K562 (cell line): ENCODE results near the gene RNASEH2A. TPM values are rescaled to one million over a fixed set of nuclear protein-coding genes. Genes with fewer than 3 reads are reported as not detected.

Experiments
- ARID1B ChIP-seq: fragments of 450-650 bp; IDR thresholded peaks from 2 replicates; pipeline ENCODE4 v1.6.1; 2016; ENCODE audit warnings: antibody characterized with exemption, mild to moderate bottlenecking, inconsistent platforms
- BRCA1 ChIP-seq, 2 experiments: fragments of 450-650 bp in 1 of 2; sonication (generic) in 1 of 2; formaldehyde crosslinking in 1 of 2; IDR thresholded peaks; 2 replicates each; pipeline versions ENCODE4 v1.5.0 to v1.6.1; 2017 to 2020; ENCODE audit warnings: mild to moderate bottlenecking in 1 of 2, missing genetic modification reagents in 1 of 2
- DDX20 ChIP-seq: fragments of 450-650 bp; IDR thresholded peaks from 2 replicates; pipeline ENCODE4 v1.6.1; 2016; ENCODE audit warnings: missing genetic modification characterization, low read depth, mild to moderate bottlenecking, missing compliant biosample characterization, moderate library complexity
- EGR1 ChIP-seq: fragments of 450-650 bp; conservative IDR thresholded peaks from 2 replicates; pipeline ENCODE4 v1.6.1; 2017; ENCODE audit warnings: mild to moderate bottlenecking
- EP300 ChIP-seq: IDR thresholded peaks from 2 replicates; pipeline ENCODE4 v1.6.1; 2012; ENCODE audit warnings: low read length, improper control_type of control experiment
- ETS2 ChIP-seq: IDR thresholded peaks from 2 replicates; pipeline ENCODE4 v1.6.1; 2016; ENCODE audit warnings: borderline replicate concordance, missing genetic modification characterization, mild to moderate bottlenecking, moderate library complexity, missing compliant biosample characterization; ENCODE audit not compliant: poor library complexity, severe bottlenecking
- HLTF ChIP-seq: fragments of 450-650 bp; IDR thresholded peaks from 2 replicates; pipeline ENCODE4 v1.6.1; 2016
- HNRNPH1 ChIP-seq: fragments of 200-400 bp; formaldehyde crosslinking; optimal IDR thresholded peaks from 2 replicates; pipeline ENCODE3; 2017; ENCODE audit warnings: low read depth, mild to moderate bottlenecking, low read length, moderate library complexity
- HSF4 ChIP-seq: fragments of 250-450 bp; sonication (Bioruptor Pico); IDR thresholded peaks from 2 replicates; pipeline ENCODE4 v2.1.2; 2022; ENCODE audit warnings: mild to moderate bottlenecking, moderate library complexity, borderline replicate concordance
- KAT7 ChIP-seq: sonication (generic); formaldehyde crosslinking; IDR thresholded peaks from 2 replicates; pipeline ENCODE4 v1.8.0; 2022; ENCODE audit warnings: missing genetic modification reagents, mild to moderate bottlenecking, borderline replicate concordance
- MYNN ChIP-seq, 2 experiments: sonication (generic); formaldehyde crosslinking in 1 of 2; IDR thresholded peaks; 2 replicates each; pipeline versions ENCODE4 v1.5.0 to v1.6.1; 2016 to 2020; ENCODE audit warnings: antibody characterized with exemption in 1 of 2, missing genetic modification reagents in 1 of 2
- NFRKB ChIP-seq: fragments of 450-650 bp; IDR thresholded peaks from 2 replicates; pipeline ENCODE4 v1.6.1; 2016; ENCODE audit warnings: low read depth
- POLR2AphosphoS2 ChIP-seq: IDR thresholded peaks from 2 replicates; pipeline ENCODE4 v1.6.1; 2012; ENCODE audit warnings: low read length, improper control_type of control experiment
- POLR3A ChIP-seq: IDR thresholded peaks from 2 replicates; pipeline ENCODE4 v1.6.1; 2011; ENCODE audit warnings: borderline replicate concordance, mild to moderate bottlenecking, moderate library complexity; ENCODE audit not compliant: insufficient read length, insufficient read depth; ENCODE audit errors: extremely low read depth
- PRPF4 ChIP-seq: fragments of 200-400 bp; formaldehyde crosslinking; IDR thresholded peaks from one replicate; pipeline ENCODE4 v1.6.1; 2017; ENCODE audit warnings: low read length, low read depth, mild to moderate bottlenecking; ENCODE audit not compliant: insufficient read depth, poor library complexity, severe bottlenecking
- SIN3A ChIP-seq, 2 experiments: fragments of 150-350 bp in 1 of 2; IDR thresholded peaks; 2 replicates each; pipeline ENCODE4 v1.6.1; 2011 to 2016; ENCODE audit warnings: borderline replicate concordance in 2 of 2, low read depth in 2 of 2, low read length in 2 of 2, mild to moderate bottlenecking in 2 of 2, moderate library complexity in 2 of 2; ENCODE audit not compliant: control insufficient read depth in 1 of 2
- TFAM ChIP-seq: fragments of 250-450 bp; sonication (Bioruptor Pico); conservative IDR thresholded peaks from 2 replicates; pipeline ENCODE4 v1.5.0; 2021; ENCODE audit warnings: mild to moderate bottlenecking, moderate library complexity
- XRCC5 ChIP-seq: fragments of 200-400 bp; formaldehyde crosslinking; IDR thresholded peaks from 2 replicates; pipeline ENCODE4 v1.6.1; 2017; ENCODE audit warnings: low read depth, mild to moderate bottlenecking, low read length
- ZFPM2 ChIP-seq: fragments of 250-450 bp; sonication (Bioruptor Pico); IDR thresholded peaks from 2 replicates; pipeline ENCODE4 v1.5.1; 2022; ENCODE audit warnings: mild to moderate bottlenecking
- ZNF212 ChIP-seq: fragments of 450-650 bp; formaldehyde crosslinking; IDR thresholded peaks from 2 replicates; pipeline ENCODE4 v1.4.0; 2020; ENCODE audit warnings: mild to moderate bottlenecking
- ZNF263 ChIP-seq: sonication (generic); formaldehyde crosslinking; IDR thresholded peaks from 2 replicates; pipeline ENCODE4 v1.8.0; 2022; ENCODE audit warnings: mild to moderate bottlenecking, missing genetic modification reagents, borderline replicate concordance
- ZNF324 ChIP-seq: fragments of 250-450 bp; sonication (Bioruptor Pico); IDR thresholded peaks from 2 replicates; pipeline ENCODE4 v1.4.0; 2020; ENCODE audit warnings: mild to moderate bottlenecking
- ZNF408 ChIP-seq: fragments of 250-450 bp; sonication (Bioruptor Pico); IDR thresholded peaks from 2 replicates; pipeline ENCODE4 v1.4.0; 2020; ENCODE audit warnings: low read depth, mild to moderate bottlenecking, moderate library complexity
- polyA plus RNA-seq, 8 experiments: library from polyadenylated mRNA; depleted of rRNA in 4 of 8; stranded (reverse) in 5 of 8; unstranded in 3 of 8; fragments of >200 nt; fragmentation: Nextera tagmentation in 2 of 8; fragmentation: Illumina TruSeq in 1 of 8; extraction: Ambion mirVana in 2 of 8; extraction: Trizol in 1 of 8; gene quantifications; 2 replicates each; pipeline versions ENCODE4 v1.2.1 to v1.2.3, GENCODE V29; 2011 to 2014; ENCODE audit warnings: inconsistent platforms in 1 of 8, missing spikeins in 1 of 8
- total RNA-seq, 7 experiments: library from RNA; depleted of rRNA in 6 of 7; stranded (reverse); fragments of >200 nt in 6 of 7; fragmentation: Illumina TruSeq in 2 of 7; extraction: Trizol in 2 of 7; gene quantifications; 2 replicates each; pipeline versions ENCODE4 v1.2.1 to v1.2.3, GENCODE V29; 2011 to 2021; ENCODE audit warnings: low replicate concordance in 1 of 7
- TF ChIP-seq, protein P1 (sequence below): fragments of 450-650 bp; IDR thresholded peaks from one replicate; pipeline ENCODE4 v1.6.1; 2018; ENCODE audit warnings: mild to moderate bottlenecking, moderate library complexity; ENCODE audit not compliant: partially characterized antibody
- TF ChIP-seq, protein P2 (sequence below): fragments of 450-650 bp; formaldehyde crosslinking; IDR thresholded peaks from 2 replicates; pipeline ENCODE4 v1.4.0; 2020; ENCODE audit warnings: mild to moderate bottlenecking, moderate library complexity
- TF ChIP-seq, protein P3 (sequence below): fragments of 250-450 bp; sonication (Bioruptor Pico); IDR thresholded peaks from 2 replicates; pipeline ENCODE4 v1.5.0; 2021

RNASEH2A gene
- total and polyA plus RNA-seq, 9 of the 15 experiments (the other 6 are each of a cell fraction or from before 2014, with no cell fraction given) = 22.3 to 78.0 (median 61.7) TPM

DNA sequence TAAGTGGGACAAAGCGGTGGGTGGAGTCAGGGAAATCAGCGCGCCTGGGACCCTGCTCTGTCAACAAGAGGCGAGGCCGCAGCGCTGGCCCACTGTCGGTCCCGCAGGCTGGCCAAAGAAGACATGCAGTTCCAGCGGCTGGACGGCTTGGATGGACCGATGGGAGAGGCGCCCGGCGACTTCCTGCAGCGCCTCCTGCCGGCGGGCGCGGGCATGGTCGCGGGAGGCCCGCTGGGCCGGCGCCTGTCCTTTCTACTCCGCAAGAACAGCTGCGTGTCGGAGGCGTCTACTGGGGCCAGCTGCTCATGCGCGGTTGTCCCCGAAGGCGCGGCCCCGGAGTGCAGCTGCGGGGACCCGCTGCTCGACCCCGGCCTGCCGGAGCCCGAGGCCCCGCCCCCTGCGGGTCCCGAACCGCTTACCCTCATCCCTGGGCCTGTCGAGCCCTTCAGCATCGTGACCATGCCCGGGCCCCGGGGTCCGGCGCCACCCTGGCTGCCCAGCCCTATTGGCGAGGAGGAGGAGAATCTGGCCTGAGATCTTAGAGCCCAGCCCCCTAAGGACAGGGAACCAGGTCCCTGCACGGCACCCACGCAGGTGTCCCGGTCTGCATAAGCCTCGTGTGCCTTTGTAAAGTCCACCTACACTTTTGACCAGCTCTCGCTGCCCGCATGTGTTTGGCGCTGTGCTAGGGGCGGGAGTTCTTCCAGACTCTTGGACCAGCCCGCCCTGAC, 48.7 kb upstream of the RNASEH2A start (continued):
- no peak for TF ChIP-seq NFRKB
- TF ChIP-seq MYNN (IDR thresholded peaks at IDR 0.05) = no peak
- no peak for TF ChIP-seq MYNN (CRISPR knock-in tag; IDR thresholded peaks at IDR 0.05)
- no peak for TF ChIP-seq ZNF212 (CRISPR knock-in tag)
- TF ChIP-seq BRCA1 (IDR thresholded peaks at IDR 0.05) = no peak
- no peak for TF ChIP-seq BRCA1 (CRISPR knock-in tag; IDR thresholded peaks at IDR 0.05)
- peak; percentile 76; the same call in 1 of the 2 replicates for TF ChIP-seq XRCC5
- TF ChIP-seq EP300 = peak; percentile 9; the same call in 1 of the 2 replicates
- no peak for TF ChIP-seq TFAM
- TF ChIP-seq ZNF408 (CRISPR knock-in tag) = no peak
- TF ChIP-seq HLTF = no peak
- TF ChIP-seq POLR3A = no peak
- TF ChIP-seq PRPF4 = no peak
- no peak for TF ChIP-seq HSF4 (CRISPR knock-in tag)
- TF ChIP-seq ZFPM2 (CRISPR knock-in tag) = no peak
- no peak for TF ChIP-seq HNRNPH1
- TF ChIP-seq ZNF263 (CRISPR knock-in tag) = no peak
- TF ChIP-seq ARID1B = no peak
- 0 out of 2 replicates have a peak, but pooled peaks have one; percentile 3 for TF ChIP-seq EGR1
- TF ChIP-seq, protein P1, sequence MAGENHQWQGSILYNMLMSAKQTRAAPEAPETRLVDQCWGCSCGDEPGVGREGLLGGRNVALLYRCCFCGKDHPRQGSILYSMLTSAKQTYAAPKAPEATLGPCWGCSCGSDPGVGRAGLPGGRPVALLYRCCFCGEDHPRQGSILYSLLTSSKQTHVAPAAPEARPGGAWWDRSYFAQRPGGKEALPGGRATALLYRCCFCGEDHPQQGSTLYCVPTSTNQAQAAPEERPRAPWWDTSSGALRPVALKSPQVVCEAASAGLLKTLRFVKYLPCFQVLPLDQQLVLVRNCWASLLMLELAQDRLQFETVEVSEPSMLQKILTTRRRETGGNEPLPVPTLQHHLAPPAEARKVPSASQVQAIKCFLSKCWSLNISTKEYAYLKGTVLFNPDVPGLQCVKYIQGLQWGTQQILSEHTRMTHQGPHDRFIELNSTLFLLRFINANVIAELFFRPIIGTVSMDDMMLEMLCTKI = no peak
- TF ChIP-seq POLR2AphosphoS2 = no peak
- TF ChIP-seq, protein P2, sequence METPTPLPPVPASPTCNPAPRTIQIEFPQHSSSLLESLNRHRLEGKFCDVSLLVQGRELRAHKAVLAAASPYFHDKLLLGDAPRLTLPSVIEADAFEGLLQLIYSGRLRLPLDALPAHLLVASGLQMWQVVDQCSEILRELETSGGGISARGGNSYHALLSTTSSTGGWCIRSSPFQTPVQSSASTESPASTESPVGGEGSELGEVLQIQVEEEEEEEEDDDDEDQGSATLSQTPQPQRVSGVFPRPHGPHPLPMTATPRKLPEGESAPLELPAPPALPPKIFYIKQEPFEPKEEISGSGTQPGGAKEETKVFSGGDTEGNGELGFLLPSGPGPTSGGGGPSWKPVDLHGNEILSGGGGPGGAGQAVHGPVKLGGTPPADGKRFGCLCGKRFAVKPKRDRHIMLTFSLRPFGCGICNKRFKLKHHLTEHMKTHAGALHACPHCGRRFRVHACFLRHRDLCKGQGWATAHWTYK (CRISPR knock-in tag) = no peak
- no peak for TF ChIP-seq KAT7
- no peak for TF ChIP-seq ZNF324
- TF ChIP-seq, protein P3, sequence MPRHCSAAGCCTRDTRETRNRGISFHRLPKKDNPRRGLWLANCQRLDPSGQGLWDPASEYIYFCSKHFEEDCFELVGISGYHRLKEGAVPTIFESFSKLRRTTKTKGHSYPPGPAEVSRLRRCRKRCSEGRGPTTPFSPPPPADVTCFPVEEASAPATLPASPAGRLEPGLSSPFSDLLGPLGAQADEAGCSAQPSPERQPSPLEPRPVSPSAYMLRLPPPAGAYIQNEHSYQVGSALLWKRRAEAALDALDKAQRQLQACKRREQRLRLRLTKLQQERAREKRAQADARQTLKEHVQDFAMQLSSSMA (CRISPR knock-in tag) = no peak
- peak in 1 of 2 experiments; percentile 67; a peak in 1 of 4 replicates for TF ChIP-seq SIN3A (IDR thresholded peaks at IDR 0.05; ENCODE audit: borderline replicate concordance in 2 of 2, control insufficient read depth in 1 of 2, low read depth in 2 of 2, low read length in 2 of 2)
- TF ChIP-seq ETS2 (tag) = no peak
- no peak for TF ChIP-seq DDX20 (tag)
